NOMO-1 treated with dmso at 0.1 percent for 144 hours (cell line): ENCODE data around the gene AUTS2.

Experiments
- DNase-seq: peaks from one replicate; lab custom pipeline; 2025; ENCODE audit not compliant: unreplicated experiment; lab: John Stamatoyannopoulos, UW

AUTS2 gene

GRCh38 chr7:69714886-69715576 lies 116.8 kb downstream of the AUTS2 start:
- no peak for DNase-seq

- DNase-seq: no peak
Observed at GRCh38 chr7:69717221-69717620, 118.9 kb downstream of the AUTS2 start.

DNA sequence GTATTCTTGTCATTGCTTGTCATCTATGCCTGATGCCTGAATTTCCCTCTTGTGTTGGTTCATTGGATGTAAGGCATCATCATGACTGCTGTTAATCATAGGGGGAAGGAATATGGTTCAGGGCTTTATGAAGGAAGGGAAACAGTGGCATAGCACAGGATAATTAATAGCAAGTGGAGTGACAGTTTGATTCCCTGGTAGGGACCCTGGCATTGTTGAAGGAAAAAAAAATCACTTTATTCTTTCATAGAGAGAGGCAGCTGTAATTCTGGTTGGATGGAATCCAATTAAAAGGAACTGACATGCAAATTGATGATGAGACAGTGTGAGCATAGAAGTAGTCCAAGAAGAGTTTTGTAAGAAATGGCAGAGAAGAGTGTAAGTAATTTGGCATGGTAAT lies 121.4 kb downstream of the AUTS2 start:
- DNase-seq: no peak

- DNase-seq: no peak
Observed at GRCh38 chr7:69722843-69723242, 124.6 kb downstream of the AUTS2 start.

DNA sequence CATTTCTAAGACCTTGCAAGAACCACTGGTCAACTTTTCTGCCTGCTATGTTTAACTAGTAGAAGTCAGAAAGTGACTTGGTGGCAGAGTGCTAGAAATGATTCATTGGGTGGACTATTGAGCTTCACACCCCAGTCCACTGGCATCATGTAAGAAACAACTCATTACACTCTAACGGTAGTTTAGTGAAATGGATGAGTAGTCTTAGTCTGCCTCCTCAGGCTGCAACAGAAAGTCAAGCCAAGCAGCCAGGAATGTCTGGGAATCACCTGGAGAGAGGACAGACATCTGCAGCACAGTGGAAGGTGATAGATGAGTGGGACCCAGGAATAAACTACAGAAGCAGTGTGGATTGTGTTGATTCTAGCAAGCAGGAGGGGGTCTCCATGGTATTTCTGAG lies 125.4 kb downstream of the AUTS2 start:
- DNase-seq: no peak

- DNase-seq: no peak
Observed at GRCh38 chr7:69728304-69728703, 130.0 kb downstream of the AUTS2 start.

DNA sequence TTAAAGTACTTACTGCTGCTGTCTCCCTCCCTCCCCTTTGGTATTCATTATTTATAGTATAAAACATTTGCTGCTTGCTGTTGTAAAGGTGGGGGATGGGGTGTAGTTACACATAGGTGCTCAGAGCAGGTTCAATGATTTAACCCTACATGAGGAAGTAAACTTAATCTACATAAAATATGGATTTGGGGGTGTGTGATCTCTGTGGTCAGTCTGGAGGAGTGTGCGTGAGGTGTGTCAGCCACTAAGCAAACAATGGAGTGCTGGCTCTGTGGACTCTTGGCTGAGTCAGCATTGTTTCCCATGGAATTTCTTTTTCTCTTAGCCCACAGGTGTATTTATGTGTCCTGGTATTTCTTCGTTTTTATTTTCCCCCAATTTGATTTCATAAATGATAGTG lies 133.9 kb downstream of the AUTS2 start:
- DNase-seq: no peak

- DNase-seq: no peak
Observed at GRCh38 chr7:69735582-69735981, 137.3 kb downstream of the AUTS2 start.

DNA sequence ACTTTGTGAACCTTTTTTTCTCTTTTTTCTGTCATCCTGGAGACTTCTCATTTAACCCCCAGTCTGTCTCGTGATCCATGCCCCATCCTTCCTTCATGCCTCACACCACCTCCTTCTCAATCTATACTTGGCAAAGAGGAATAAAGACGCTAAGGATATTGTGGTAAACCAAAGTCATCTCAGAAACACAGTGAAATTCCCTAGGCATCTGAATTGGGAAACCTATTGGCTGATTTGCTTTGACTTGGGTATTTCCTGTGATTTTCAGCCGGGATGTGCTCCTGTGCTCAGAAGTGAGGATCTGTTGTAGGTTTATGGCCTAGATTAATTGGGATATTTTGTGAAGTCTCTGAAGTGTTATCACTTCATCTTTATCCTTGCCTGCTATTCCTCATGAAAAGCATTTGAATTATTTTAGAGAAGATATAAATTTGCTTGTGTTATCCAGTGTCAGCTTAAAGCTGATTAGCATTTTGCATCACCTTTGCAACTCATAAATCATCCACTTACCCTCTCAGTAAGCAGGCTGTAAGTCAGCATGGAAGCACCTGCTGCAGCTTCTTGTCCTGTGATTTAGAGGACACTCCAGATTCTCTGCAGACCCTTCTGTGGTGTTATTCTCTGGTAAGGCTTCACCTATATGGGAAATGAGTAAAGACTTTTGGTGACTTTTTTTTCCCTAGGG lies 138.0 kb downstream of the AUTS2 start:
- DNase-seq: no peak

- DNase-seq: no peak
Observed at GRCh38 chr7:69738396-69738951, 140.2 kb downstream of the AUTS2 start.

GRCh38 chr7:69739190-69739589 lies 140.9 kb downstream of the AUTS2 start:
- DNase-seq: no peak

DNA sequence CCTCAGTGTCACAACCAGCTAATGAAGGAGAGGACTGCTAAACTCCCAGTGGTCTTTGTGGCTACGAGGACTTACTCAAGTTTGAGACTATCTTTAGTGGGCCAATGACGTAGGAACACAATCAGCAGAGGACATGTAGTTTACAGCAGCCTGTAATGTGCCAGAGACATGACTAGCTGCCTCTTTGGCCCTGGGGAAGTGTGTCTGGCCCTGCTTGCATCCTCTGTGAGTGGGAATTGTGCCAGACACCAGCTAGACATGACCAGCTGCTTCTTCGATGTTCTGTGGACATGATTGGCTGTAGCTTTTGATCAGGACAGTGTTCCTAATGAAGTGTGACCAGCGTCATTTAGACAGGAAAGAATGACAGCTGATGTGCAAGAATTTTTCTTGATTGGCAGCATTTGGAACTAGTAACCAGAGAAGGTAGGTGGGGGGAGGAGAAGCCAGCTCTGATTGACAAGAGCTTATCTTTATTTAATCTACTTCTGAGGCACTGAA lies 141.7 kb downstream of the AUTS2 start:
- DNase-seq: no peak

DNA sequence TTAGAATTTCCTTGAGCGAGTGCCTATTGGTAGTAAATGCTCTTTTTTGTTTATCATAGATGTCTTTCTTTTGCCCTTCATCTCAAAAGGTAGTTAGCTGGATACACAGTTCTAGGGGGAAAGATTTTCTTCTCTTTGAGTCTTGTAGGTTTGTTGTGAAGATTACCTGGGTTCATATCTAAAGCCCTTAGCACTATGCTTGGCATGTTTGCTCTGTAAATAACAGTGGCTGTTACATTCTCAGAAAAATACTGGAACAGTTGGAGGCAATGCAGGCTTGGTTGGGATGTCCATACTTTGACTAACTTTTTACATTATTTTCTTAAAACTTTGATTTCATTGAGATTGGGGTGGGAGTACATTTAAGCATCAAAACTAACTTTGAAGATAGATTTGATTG lies 144.0 kb downstream of the AUTS2 start:
- no peak for DNase-seq

GRCh38 chr7:69743436-69743835 lies 145.2 kb downstream of the AUTS2 start:
- no peak for DNase-seq

GRCh38 chr7:69744026-69744425 lies 145.8 kb downstream of the AUTS2 start:
- no peak for DNase-seq

DNA sequence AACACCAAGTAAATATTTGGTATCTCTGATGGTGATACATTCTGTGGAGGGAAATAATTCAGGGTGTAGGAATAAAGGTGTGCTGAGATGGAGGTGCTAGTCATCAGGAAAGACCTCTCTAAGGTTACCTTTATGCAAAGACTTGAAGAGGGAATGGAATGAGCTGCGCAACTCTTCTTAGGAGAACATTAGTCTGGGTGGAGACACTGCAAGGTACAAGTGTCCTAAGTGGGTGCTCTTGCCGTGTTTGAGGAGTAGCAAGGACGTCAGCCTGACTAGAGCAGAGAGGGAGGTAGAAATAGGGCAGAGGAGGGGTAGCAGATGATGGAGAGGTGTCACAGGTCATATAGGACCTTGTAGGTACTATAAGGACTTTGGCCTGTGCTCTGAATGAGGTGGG lies 148.1 kb downstream of the AUTS2 start:
- no peak for DNase-seq

- no peak for DNase-seq
Observed at GRCh38 chr7:69747144-69747543, 148.9 kb downstream of the AUTS2 start.

GRCh38 chr7:69748530-69748929 lies 150.3 kb downstream of the AUTS2 start:
- DNase-seq: no peak

GRCh38 chr7:69749372-69749979 lies 151.2 kb downstream of the AUTS2 start:
- DNase-seq: no peak

- DNase-seq: no peak
Observed at GRCh38 chr7:69749994-69750393, 151.7 kb downstream of the AUTS2 start.

DNA sequence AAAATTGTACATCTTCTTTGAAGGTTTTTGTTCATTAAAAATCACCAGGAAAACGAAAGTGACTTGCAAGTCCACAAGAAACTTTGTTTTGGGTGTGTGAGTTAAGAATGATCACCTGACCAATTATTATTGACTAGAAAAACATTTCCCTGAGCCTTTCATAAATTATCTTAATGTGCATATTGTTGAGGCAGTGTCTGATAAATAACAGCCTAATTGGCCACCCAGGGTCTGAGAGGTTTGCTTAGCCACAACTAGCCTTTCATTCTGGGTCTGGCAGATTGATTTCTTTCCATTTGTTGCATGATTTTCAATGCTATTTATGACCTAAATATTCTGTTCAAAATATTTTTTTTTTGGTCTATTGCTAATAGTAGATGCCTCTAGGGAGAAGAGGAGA lies 152.8 kb downstream of the AUTS2 start:
- DNase-seq: no peak

DNA sequence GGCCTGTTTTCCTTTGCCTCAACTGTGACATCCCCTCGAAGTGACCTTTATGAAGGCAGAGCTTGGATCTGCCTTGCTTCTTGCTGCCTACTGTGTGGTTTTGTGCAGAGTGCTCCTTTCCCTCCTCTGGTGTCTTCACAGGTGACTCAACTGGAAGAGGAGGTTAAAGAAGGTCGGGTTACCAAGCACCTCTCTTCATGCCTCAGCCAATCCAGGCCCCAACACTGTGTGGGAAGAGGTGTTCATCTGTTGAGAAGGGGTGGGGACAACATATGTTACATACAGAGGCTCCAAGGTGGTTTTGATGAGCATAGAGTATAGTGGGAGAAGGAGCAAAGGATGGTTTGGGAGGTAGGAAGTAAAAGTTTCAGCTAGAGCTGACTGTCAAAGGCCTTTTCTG lies 155.7 kb downstream of the AUTS2 start:
- no peak for DNase-seq
